GM21786 (cell line): Measurements from ENCODE around the gene MAPKBP1.

Experiments used
- ATAC-seq: cut with Tn5 transposase; IDR thresholded peaks from one replicate; pipeline ENCODE4 v1.9.1; 2021; ENCODE audit not compliant: unreplicated experiment

Gene MAPKBP1

GRCh38 chr15:41847981-41848380 is 73.7 kb downstream of the MAPKBP1 start:
- ATAC-seq: no peak

- no peak for ATAC-seq
These were observed 74.3 kb downstream of the MAPKBP1 start for GRCh38 chr15:41848631-41849030.

DNA sequence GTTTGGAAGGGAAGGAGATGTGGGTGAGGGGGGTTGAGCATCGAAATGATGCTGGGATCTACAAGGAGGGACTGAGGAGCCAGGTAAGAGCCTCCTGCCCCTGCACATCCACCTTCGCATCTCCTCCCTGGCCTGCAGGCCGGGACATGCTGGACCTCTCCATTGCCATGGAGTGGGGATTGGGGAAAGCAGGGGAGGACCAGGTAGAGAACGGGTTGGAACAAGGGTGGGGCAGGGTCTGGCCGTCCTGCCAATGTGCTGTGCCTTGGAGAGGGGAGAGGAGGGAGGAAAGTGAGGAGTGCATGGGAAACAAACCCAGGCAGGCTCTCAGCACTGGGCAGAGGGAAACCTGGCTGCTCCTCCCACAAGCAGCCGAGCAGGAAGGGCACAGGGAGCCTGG is 74.9 kb downstream of the MAPKBP1 start:
- no peak for ATAC-seq

- ATAC-seq: no peak
These were observed 75.6 kb downstream of the MAPKBP1 start for GRCh38 chr15:41849861-41850260.

DNA sequence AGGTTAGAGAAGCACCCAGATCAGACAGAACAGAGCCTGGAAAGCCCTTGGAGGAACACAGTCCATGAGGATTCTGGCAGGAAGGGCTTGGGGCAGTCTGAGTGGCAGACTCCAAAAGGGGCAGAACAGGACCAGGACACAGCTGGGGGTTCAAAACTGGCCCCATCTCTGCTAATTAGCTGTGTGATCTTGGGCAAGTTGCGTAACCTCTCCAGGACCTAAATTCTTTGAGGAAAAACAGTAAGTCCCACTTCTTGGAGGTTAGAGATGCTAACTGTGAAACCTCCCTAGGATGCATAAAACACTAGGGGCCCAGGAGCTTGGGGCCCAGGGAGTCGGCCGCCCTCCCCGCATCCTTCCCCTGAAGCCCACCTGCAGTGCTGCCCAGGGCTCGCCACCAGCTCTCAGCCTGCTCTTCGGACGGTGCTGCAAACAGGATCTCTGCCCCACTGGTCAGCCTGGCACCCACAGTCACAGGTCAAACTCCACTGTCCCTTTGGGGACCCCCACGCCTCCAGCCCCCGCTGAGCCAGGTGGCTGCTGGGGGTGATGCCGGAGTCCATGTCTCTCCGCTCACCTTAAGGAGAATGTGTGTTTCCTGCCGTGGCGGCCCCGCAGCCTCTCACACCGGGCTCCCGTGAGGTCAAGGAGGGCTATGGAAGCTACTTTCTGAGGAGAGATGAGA is 76.3 kb downstream of the MAPKBP1 start:
- ATAC-seq: no peak

- no peak for ATAC-seq
These were observed 76.9 kb downstream of the MAPKBP1 start for GRCh38 chr15:41851167-41851523.

DNA sequence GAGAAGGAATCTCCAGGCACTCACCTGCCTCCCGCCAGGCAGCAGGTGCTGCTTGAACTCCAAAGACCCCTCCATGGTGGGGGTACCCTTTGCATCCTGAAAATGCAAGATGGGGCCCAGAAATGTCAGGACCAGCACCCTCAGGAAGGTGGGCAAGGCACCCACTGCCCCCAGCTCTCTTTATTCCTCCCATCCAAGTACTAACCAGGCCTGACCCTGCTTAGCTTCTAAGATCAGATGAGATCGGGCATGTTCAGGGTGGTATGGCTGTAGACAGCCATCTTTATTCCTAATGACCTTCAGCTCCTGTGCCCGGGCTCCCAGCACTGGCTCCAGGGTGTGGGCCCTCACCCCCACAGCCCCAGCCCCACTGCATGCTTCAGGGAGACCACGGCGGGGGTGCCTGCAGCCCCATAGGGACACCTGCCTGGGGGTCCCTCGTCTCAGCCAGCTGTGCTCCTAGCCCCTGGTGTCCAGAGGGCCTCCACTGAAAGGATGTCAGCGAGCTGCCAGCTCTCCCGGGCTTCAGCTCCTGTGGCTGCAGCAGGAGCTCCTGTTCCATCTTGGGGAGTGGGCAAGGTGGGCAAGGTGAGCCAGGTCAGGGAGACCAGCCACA is 77.6 kb downstream of the MAPKBP1 start:
- ATAC-seq: no peak

- ATAC-seq: no peak
These were observed 78.7 kb downstream of the MAPKBP1 start for GRCh38 chr15:41852736-41853590.

GRCh38 chr15:41853831-41854230 is 79.5 kb downstream of the MAPKBP1 start:
- ATAC-seq: no peak

DNA sequence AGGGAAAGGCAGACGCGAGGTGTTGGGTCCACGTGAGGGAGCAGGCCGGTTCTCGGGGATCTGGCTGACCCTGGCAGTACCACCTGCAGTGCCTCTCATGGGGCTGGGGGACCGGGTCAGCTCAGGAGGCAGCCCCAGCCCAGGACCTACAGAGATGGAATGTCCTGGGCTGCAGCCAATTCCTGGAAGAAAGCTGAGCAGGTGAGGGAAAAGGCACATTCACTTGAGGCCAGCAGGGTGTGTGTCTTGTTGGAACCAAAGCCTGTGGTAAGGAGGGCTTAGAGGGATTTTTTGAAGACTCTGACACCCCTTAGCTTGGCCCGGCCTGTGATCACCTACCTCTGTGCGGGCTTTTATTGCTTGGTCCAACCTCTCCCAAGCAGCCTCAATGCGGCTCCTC is 80.2 kb downstream of the MAPKBP1 start:
- no peak for ATAC-seq

DNA sequence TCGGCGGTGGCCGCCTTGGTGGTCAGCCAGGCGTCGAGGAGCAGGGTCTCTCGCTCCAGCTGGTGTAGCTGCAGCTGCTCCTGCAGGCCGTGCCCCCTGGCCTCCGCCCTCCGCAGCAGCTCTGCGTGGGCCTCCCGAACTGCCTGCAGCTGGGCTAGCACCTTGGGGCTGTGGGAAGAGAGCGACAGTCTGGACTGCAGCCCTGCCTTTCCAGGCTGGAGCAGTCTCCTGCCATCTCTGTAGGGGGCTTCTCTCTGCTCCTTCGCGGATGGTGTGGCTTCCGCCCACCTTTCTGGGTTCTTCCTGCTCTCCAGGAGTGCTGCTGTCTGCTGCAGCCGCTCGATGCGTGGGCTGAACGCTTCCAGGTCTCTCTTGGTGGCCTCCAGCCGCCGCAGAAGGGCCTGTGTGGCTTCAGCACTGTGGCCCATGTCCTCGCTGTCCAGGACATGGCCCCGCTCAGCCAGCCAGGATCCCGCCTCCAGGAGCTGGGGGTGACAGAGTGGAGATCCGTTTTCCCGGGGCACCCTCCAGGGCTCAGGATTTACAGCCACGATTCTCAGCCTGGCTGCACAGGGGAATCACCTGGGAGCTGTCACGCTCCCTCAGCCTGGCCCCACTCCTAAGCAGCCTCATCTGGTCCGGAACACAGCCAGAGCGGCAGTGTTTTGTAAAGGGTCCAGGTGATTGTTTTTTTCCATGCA is 81.1 kb downstream of the MAPKBP1 start:
- ATAC-seq: no peak

DNA sequence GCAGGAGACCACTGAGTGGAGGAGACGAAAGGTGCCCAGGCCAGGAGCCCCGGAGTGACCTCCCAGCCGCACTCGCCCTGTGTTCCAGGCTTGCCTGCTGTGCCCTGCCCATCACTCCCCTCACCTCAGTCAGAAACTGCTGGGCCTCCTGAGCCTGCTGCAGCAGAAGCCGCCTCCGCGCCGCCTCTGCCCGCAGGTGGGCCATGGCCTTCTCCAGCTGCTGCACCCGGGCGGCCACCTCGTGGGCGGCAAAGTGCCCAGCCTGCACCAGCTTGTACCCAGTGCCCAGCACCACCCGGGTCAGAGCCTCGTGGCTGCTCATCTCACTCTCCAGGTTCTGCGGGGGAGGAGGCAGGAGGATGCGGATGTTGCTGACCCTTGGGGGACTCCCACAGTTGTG is 82.0 kb downstream of the MAPKBP1 start:
- no peak for ATAC-seq

DNA sequence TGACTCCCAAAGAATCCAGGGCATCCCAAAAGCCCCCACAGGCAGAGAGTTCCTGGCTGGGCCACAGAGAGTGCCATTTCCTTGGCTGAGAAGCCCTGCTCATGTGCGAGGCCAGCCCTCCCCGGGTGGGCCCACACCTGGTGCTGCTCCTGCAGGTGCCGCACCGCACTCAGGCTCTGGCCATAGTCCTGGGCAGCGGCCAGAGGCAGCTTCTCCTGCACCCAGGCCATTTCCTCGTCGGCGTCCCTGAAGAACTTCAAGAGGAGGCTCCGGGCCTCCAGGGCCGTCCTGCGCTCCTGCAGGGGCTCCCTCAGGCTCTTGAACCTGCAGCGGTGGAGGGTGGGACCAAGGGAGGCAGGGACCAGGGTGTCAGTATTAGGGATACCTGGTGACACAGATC is 82.4 kb downstream of the MAPKBP1 start:
- no peak for ATAC-seq

DNA sequence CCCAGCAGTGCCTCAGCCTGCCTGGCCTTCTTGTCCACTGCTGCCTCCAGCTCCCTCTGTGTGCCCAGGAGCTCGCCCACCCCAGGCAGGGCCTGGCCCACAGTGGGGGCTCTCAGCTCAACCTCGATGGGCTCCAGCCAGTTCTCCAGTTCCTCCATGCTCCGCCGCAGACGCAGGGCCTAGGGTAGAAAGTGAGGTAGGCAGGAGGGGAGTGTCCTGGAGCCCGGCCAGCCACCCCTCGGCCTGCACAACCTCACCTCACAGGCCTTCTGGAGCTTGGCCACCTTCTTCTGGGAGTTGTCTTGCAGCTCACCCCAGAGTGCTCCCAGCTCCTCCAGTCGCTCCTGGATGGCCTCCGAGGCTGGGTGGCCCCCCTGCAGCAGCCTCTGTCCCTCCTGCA is 83.0 kb downstream of the MAPKBP1 start:
- ATAC-seq: no peak

GRCh38 chr15:41858756-41859155 is 84.5 kb downstream of the MAPKBP1 start:
- ATAC-seq: no peak

- no peak for ATAC-seq
These were observed 86.0 kb downstream of the MAPKBP1 start for GRCh38 chr15:41860049-41860828.

GRCh38 chr15:41861736-41862356 is 87.6 kb downstream of the MAPKBP1 start:
- no peak for ATAC-seq

GRCh38 chr15:41862515-41863116 is 88.3 kb downstream of the MAPKBP1 start:
- ATAC-seq: no peak

- ATAC-seq: no peak
These were observed 91.3 kb downstream of the MAPKBP1 start for GRCh38 chr15:41865490-41866055.
